Lower leg skin (tissue), 3 donors: ENCODE measurements around the gene PHLPP1.

Experiments
- POLR2A ChIP-seq, 2 donors: fragments of 450-650 bp; IDR thresholded peaks; one replicate each; pipeline ENCODE4 v1.6.1; 2016 to 2017; ENCODE audit warnings: antibody characterized with exemption in 2 of 2, mild to moderate bottlenecking in 1 of 2, moderate library complexity in 1 of 2
- TF ChIP-seq, protein P1 (sequence below), 3 donors: fragments of 450-650 bp; IDR thresholded peaks; one replicate each; pipeline ENCODE4 v1.5.1; 2016; ENCODE audit warnings: antibody characterized with exemption in 3 of 3, mild to moderate bottlenecking in 3 of 3, moderate library complexity in 2 of 3

- no peak for TF ChIP-seq POLR2A (IDR thresholded peaks at IDR 0.05)
- TF ChIP-seq, protein P1, sequence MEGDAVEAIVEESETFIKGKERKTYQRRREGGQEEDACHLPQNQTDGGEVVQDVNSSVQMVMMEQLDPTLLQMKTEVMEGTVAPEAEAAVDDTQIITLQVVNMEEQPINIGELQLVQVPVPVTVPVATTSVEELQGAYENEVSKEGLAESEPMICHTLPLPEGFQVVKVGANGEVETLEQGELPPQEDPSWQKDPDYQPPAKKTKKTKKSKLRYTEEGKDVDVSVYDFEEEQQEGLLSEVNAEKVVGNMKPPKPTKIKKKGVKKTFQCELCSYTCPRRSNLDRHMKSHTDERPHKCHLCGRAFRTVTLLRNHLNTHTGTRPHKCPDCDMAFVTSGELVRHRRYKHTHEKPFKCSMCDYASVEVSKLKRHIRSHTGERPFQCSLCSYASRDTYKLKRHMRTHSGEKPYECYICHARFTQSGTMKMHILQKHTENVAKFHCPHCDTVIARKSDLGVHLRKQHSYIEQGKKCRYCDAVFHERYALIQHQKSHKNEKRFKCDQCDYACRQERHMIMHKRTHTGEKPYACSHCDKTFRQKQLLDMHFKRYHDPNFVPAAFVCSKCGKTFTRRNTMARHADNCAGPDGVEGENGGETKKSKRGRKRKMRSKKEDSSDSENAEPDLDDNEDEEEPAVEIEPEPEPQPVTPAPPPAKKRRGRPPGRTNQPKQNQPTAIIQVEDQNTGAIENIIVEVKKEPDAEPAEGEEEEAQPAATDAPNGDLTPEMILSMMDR (IDR thresholded peaks at IDR 0.05), result no peak
These were observed 29.0 kb downstream of the PHLPP1 start for GRCh38 chr18:62744076-62744968.
